Neuronal stem cell (in vitro differentiated cells): ENCODE data around the gene ANKS1B.

Source experiments
- DNase-seq: peaks from one replicate; pipeline ENCODE4 v3.0.0-alpha.2; 2013; ENCODE audit warnings: low spot score
- H2AFZ ChIP-seq: one replicate; pipeline ENCODE4 v1.6.1; 2013; ENCODE audit warnings: mild to moderate bottlenecking, low read length, inconsistent platforms
- H2AK5ac ChIP-seq: 2 replicates; pipeline ENCODE4 v1.6.1; 2013; ENCODE audit warnings: low read depth, mild to moderate bottlenecking, inconsistent platforms, low read length, moderate library complexity, mixed read lengths
- H2BK120ac ChIP-seq: 2 replicates; pipeline ENCODE4 v1.6.1; 2013; ENCODE audit warnings: low read depth, mild to moderate bottlenecking, inconsistent platforms, low read length, moderate library complexity, mixed read lengths
- H2BK12ac ChIP-seq: one replicate; pipeline ENCODE4 v1.6.1; 2013; ENCODE audit warnings: low read length, inconsistent platforms
- H2BK15ac ChIP-seq: 2 replicates; pipeline ENCODE4 v1.6.1; 2013; ENCODE audit warnings: mild to moderate bottlenecking, low read length, inconsistent platforms, mixed read lengths
- H2BK5ac ChIP-seq: one replicate; pipeline ENCODE4 v1.6.1; 2013; ENCODE audit warnings: inconsistent platforms, mild to moderate bottlenecking, low read length, moderate library complexity
- H3K14ac ChIP-seq: one replicate; pipeline ENCODE4 v1.6.1; 2013; ENCODE audit warnings: low read length, inconsistent platforms
- H3K18ac ChIP-seq: 2 replicates; pipeline ENCODE4 v1.6.1; 2013; ENCODE audit warnings: low read length, inconsistent platforms
- H3K23ac ChIP-seq: 2 replicates; pipeline ENCODE4 v1.6.1; 2013; ENCODE audit warnings: low read depth, mild to moderate bottlenecking, mixed read lengths, low read length, inconsistent platforms; ENCODE audit not compliant: poor library complexity
- H3K27ac ChIP-seq: replicated peaks from 3 replicates; pipeline ENCODE4 v1.5.1; 2013; ENCODE audit warnings: low read length, inconsistent platforms
- H3K27me3 ChIP-seq, 3 experiments: 2 replicates each; pipeline ENCODE4 v1.6.1; 2013; ENCODE audit warnings: low read length in 3 of 3, mild to moderate bottlenecking in 2 of 3, inconsistent platforms in 1 of 3, low read depth in 1 of 3, mixed read lengths in 1 of 3, moderate library complexity in 1 of 3; ENCODE audit not compliant: control insufficient read depth in 3 of 3, insufficient read depth in 3 of 3
- H3K36me3 ChIP-seq, 2 donors: replicated peaks in 1 of 2; 2 replicates each; pipeline ENCODE4 v1.6.1; 2013; ENCODE audit warnings: low read length in 2 of 2; ENCODE audit not compliant: control insufficient read depth in 2 of 2, insufficient read depth in 2 of 2
- H3K4ac ChIP-seq: 2 replicates; pipeline ENCODE4 v1.6.1; 2013; ENCODE audit warnings: inconsistent platforms, mild to moderate bottlenecking, low read length, moderate library complexity
- H3K4me1 ChIP-seq, 2 donors: 1 replicate in 1 of 2; 2 replicates in 1 of 2; pipeline ENCODE4 v1.6.1; 2013; ENCODE audit warnings: low read length in 2 of 2, low read depth in 1 of 2; ENCODE audit not compliant: control insufficient read depth in 2 of 2, insufficient read depth in 1 of 2
- H3K4me2 ChIP-seq: one replicate; pipeline ENCODE4 v1.6.1; 2013; ENCODE audit warnings: mild to moderate bottlenecking, low read length, inconsistent platforms; ENCODE audit not compliant: insufficient read depth, poor library complexity, severe bottlenecking
- H3K4me3 ChIP-seq, 2 donors: 2 replicates each; pipeline ENCODE4 v1.5.1; 2013; ENCODE audit warnings: low read length in 2 of 2, mild to moderate bottlenecking in 2 of 2, inconsistent platforms in 1 of 2, moderate library complexity in 1 of 2
- H3K79me1 ChIP-seq: one replicate; pipeline ENCODE4 v1.6.1; 2013; ENCODE audit warnings: low read depth, mild to moderate bottlenecking, inconsistent platforms, low read length, moderate library complexity
- H3K9ac ChIP-seq: one replicate; pipeline ENCODE4 v1.6.1; 2013; ENCODE audit warnings: mild to moderate bottlenecking, low read depth, low read length, inconsistent platforms; ENCODE audit not compliant: poor library complexity
- H3K9me3 ChIP-seq, 2 donors: replicated peaks in 1 of 2; 2 replicates each; pipeline versions ENCODE3 to v1.6.1; 2013; ENCODE audit warnings: low read length in 2 of 2, mild to moderate bottlenecking in 2 of 2, inconsistent platforms in 1 of 2, low read depth in 1 of 2, mixed read lengths in 1 of 2, moderate library complexity in 1 of 2; ENCODE audit not compliant: control insufficient read depth in 2 of 2, insufficient read depth in 1 of 2
- H4K8ac ChIP-seq: one replicate; pipeline ENCODE4 v1.6.1; 2013; ENCODE audit warnings: low read depth, mild to moderate bottlenecking, inconsistent platforms, low read length, moderate library complexity
- H4K91ac ChIP-seq: one replicate; pipeline ENCODE4 v1.6.1; 2013; ENCODE audit warnings: low read length, low read depth, mild to moderate bottlenecking, inconsistent platforms; ENCODE audit not compliant: poor library complexity
- WGBS, 2 donors: extraction: QIAGEN DNeasy Blood & Tissue Kit; methylation state at CpG; one replicate each; pipeline ENCODE4 v1.1.7; 2013; ENCODE audit warnings: missing lambda C conversion rate in 2 of 2, mixed read lengths in 1 of 2; ENCODE audit not compliant: insufficient read length in 2 of 2, insufficient replicate concordance in 1 of 2; ENCODE audit errors: extremely low coverage in 2 of 2; 5-methylcytosine and 5-hydroxymethylcytosine counted together

The ANKS1B gene

DNA sequence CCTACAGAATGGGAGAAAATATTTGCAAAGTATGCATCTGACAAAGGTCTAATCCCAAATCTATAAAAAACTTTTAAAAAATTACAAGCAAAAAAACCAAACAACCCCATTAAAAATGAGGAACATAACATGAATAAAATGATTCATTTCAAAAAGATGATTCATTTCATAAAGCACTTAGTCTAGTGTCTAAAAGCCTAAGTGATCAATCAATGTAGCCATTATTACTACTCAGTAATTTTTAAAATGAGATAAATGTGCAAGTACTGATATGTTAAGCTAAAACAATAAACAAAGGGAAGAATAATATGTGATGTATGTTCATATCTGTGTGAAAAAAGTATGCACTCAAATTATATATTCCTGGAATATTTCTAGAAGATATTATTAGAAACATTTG is 456.3 kb downstream of the ANKS1B start:
- H3K18ac ChIP-seq = no peak overlapping the region
- no peak overlapping the region for H2BK12ac ChIP-seq
- no peak overlapping the region for H2BK15ac ChIP-seq
- no peak overlapping the region for H3K14ac ChIP-seq
- H3K9ac ChIP-seq = no peak overlapping the region
- no peak overlapping the region for H4K8ac ChIP-seq
- H2BK5ac ChIP-seq = no peak overlapping the region
- DNase-seq = no peak
- no peak overlapping the region for H3K4me2 ChIP-seq
- H3K4me1 ChIP-seq = no peaks in the 10 kb centered on the region
- H2AK5ac ChIP-seq = no peak overlapping the region
- no peak overlapping the region for H4K91ac ChIP-seq
- no peaks in the 10 kb centered on the region for H3K27me3 ChIP-seq
- no peak overlapping the region for H3K27ac ChIP-seq
- H3K4me3 ChIP-seq = no peak overlapping the region
- H2AFZ ChIP-seq = no peak overlapping the region
- H3K4ac ChIP-seq = no peak overlapping the region
- no peaks in the 10 kb centered on the region for H3K36me3 ChIP-seq
- H3K9me3 ChIP-seq = no peaks in the 10 kb centered on the region
- H3K79me1 ChIP-seq = no peaks in the 10 kb centered on the region
- no peak overlapping the region for H2BK120ac ChIP-seq
- H3K23ac ChIP-seq = no peak overlapping the region

DNA sequence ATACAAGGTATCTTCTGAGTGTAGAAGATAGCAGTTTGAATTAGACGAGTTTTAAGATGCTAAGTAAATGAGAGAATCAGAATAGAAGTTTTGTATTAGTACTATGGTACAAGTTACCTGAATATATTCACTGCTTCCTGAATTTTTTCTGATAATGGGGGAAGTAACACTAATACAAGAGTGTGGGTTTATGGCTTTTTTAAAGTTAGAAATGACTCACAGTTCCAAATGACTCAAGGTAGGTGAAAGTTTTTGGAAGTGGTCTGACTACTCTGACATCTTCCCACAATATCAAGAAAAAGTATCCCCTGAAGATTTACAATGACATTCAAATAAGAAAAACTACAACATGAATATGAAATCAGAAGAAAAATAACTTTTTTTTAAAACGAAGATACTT is 460.9 kb downstream of the ANKS1B start:
- no peaks in the 10 kb centered on the region for H3K9me3 ChIP-seq
- no peak overlapping the region for H3K14ac ChIP-seq
- H4K8ac ChIP-seq = no peak overlapping the region
- H4K91ac ChIP-seq = no peak overlapping the region
- H3K4me2 ChIP-seq = no peak overlapping the region
- no peaks in the 10 kb centered on the region for H3K27me3 ChIP-seq
- H3K36me3 ChIP-seq = no peaks in the 10 kb centered on the region
- no peak overlapping the region for H2BK5ac ChIP-seq
- peaks cover 2% of the 10 kb centered on the region for H3K79me1 ChIP-seq
- no peak overlapping the region for H2BK120ac ChIP-seq
- no peak overlapping the region for H2AK5ac ChIP-seq
- no peak for DNase-seq
- H3K4me3 ChIP-seq = no peak overlapping the region
- no peak overlapping the region for H2BK12ac ChIP-seq
- H3K18ac ChIP-seq = no peak overlapping the region
- WGBS, 2 donors = no CpG with 5 or more reads among the region's 2 CpGs
- H3K23ac ChIP-seq = no peak overlapping the region
- no peak overlapping the region for H3K9ac ChIP-seq
- H2AFZ ChIP-seq = no peak overlapping the region
- no peak overlapping the region for H3K27ac ChIP-seq
- H2BK15ac ChIP-seq = no peak overlapping the region
- H3K4ac ChIP-seq = no peak overlapping the region
- no peaks in the 10 kb centered on the region for H3K4me1 ChIP-seq

DNA sequence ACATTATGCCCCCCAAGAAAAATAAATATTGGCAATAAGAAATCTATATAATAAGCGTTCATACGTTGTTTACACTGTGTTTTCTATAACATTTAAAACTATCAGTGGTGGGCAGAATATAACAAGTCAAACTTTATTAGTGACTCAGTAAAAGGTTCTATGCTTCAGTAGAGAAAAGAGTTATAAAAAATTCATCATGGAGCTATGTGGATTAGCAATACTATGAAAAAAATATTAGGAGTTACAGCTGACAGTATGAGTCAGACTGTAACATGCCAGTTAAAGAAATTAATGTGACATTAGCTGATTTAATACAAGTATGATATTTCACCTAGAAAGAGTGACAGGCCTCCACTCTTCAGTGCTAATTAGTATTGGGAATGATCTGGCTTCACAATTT is 462.3 kb downstream of the ANKS1B start:
- Histone ChIP-seq H3K9ac (no peak overlapping the region), H2AK5ac (no peak overlapping the region), H3K4me3 (no peak overlapping the region), H3K4me2 (no peak overlapping the region), H2BK120ac (no peak overlapping the region), H3K14ac (no peak overlapping the region), H2AFZ (no peak overlapping the region), H2BK15ac (no peak overlapping the region), H3K23ac (no peak overlapping the region), H2BK12ac (no peak overlapping the region), H3K4me1 (no peaks in the 10 kb centered on the region), H4K8ac (no peak overlapping the region), H3K36me3 (no peaks in the 10 kb centered on the region), H3K79me1 (peaks cover 2% of the 10 kb centered on the region), H2BK5ac (no peak overlapping the region), H3K18ac (no peak overlapping the region), H3K9me3 (no peaks in the 10 kb centered on the region), H3K27me3 (no peaks in the 10 kb centered on the region), H3K27ac (no peak overlapping the region), H3K4ac (no peak overlapping the region), H4K91ac (no peak overlapping the region)
- DNase-seq = no peak
- WGBS, 2 donors = no CpG with 5 or more reads among the region's 2 CpGs

DNA sequence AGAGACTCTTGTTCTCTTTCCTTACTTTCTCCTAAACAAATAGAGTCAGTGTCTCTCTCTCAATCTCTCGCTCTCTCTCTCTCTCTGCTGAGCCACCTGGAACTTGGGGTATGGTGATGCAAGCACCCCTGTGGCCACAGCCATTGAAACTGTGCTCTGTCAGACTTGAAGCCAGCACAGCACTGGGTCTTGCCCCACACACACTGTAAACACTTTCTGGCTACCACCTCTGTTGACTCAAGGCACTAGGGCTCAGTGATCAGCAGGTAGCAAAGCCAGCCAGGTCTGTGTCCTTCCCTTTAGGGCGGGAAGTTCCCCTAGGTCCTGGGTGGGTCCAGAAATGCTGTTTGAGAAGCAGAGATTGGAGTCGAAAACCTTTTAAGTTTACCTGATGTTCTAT is 463.1 kb downstream of the ANKS1B start:
- no peak overlapping the region for H4K91ac ChIP-seq
- no peak overlapping the region for H2BK120ac ChIP-seq
- H4K8ac ChIP-seq = no peak overlapping the region
- no peaks in the 10 kb centered on the region for H3K4me1 ChIP-seq
- H3K9ac ChIP-seq = no peak overlapping the region
- no CpG with 5 or more reads among the region's 3 CpGs for WGBS, 2 donors
- no peaks in the 10 kb centered on the region for H3K27me3 ChIP-seq
- DNase-seq = no peak
- no peak overlapping the region for H3K4ac ChIP-seq
- no peak overlapping the region for H3K23ac ChIP-seq
- H3K27ac ChIP-seq = no peak overlapping the region
- peak overlapping the region; percentile 67 for H3K18ac ChIP-seq
- no peak overlapping the region for H2AK5ac ChIP-seq
- no peak overlapping the region for H2BK15ac ChIP-seq
- peaks cover 2% of the 10 kb centered on the region for H3K79me1 ChIP-seq
- H3K36me3 ChIP-seq = no peaks in the 10 kb centered on the region
- no peak overlapping the region for H2BK5ac ChIP-seq
- H3K4me2 ChIP-seq = no peak overlapping the region
- H3K14ac ChIP-seq = peak overlapping the region; percentile 56
- no peak overlapping the region for H2AFZ ChIP-seq
- no peak overlapping the region for H2BK12ac ChIP-seq
- no peak overlapping the region for H3K4me3 ChIP-seq
- H3K9me3 ChIP-seq = no peaks in the 10 kb centered on the region
